ENCODE data around the gene CACNB4.

Gene CACNB4

DNA sequence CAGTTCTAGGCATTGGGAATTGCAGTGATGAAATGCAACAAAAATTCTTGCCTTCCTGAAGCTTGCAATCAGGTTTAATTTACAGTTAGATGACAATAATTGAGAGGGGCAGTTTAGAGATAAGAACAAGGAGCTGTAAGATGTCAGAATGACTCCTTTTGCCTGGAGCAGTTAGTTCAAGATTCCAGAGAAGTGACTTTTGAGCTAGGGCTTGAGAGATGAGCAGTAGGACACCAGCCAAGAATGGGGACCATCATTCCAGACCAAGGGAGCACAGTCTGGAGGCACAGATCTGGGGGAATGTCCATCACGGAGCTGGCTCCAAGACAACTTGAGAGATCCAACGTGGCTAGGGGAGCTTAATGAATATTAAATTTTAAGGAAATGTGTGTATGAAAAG, 26.8 kb downstream of the CACNB4 start:
- Histone ChIP-seq H3K4me1 (ENCODE audit: insufficient read depth, low read length, severe bottlenecking) (no peaks in the 10 kb centered on the region), H3K9me2 (ENCODE audit: low read depth, low read length) (no peaks in the 10 kb centered on the region), H3K9me3 (ENCODE audit: low read length) (no peaks in the 10 kb centered on the region), H3K27me3 (ENCODE audit: insufficient read depth, low read length) (no peaks in the 10 kb centered on the region), H3K79me2 (ENCODE audit: insufficient read depth, low read length) (no peaks in the 10 kb centered on the region), H3K4me2 (ENCODE audit: low read length) (no peak overlapping the region), H3K4me3 (ENCODE audit: low read depth, low read length, poor library complexity, severe bottlenecking) (no peak overlapping the region), H3K9ac (ENCODE audit: low read length) (no peak overlapping the region), H3K36me3 (ENCODE audit: insufficient read depth, low read length) (no peaks in the 10 kb centered on the region), H3K27ac (ENCODE audit: low read depth, low read length, poor library complexity, severe bottlenecking) (no peak overlapping the region), H4K20me1 (ENCODE audit: insufficient read depth, low read length) (no peaks in the 10 kb centered on the region), H2AFZ (ENCODE audit: low read length) (no peak overlapping the region), H3F3A (ENCODE audit: insufficient read depth, low read length) (no peaks in the 10 kb centered on the region)
- TF ChIP-seq, protein P1, sequence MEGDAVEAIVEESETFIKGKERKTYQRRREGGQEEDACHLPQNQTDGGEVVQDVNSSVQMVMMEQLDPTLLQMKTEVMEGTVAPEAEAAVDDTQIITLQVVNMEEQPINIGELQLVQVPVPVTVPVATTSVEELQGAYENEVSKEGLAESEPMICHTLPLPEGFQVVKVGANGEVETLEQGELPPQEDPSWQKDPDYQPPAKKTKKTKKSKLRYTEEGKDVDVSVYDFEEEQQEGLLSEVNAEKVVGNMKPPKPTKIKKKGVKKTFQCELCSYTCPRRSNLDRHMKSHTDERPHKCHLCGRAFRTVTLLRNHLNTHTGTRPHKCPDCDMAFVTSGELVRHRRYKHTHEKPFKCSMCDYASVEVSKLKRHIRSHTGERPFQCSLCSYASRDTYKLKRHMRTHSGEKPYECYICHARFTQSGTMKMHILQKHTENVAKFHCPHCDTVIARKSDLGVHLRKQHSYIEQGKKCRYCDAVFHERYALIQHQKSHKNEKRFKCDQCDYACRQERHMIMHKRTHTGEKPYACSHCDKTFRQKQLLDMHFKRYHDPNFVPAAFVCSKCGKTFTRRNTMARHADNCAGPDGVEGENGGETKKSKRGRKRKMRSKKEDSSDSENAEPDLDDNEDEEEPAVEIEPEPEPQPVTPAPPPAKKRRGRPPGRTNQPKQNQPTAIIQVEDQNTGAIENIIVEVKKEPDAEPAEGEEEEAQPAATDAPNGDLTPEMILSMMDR (IDR thresholded peaks at IDR 0.05; ENCODE audit: low read length) = no peak
- no peak for TF ChIP-seq EZH2 (IDR thresholded peaks at IDR 0.05; ENCODE audit: borderline replicate concordance, low read length)

DNA sequence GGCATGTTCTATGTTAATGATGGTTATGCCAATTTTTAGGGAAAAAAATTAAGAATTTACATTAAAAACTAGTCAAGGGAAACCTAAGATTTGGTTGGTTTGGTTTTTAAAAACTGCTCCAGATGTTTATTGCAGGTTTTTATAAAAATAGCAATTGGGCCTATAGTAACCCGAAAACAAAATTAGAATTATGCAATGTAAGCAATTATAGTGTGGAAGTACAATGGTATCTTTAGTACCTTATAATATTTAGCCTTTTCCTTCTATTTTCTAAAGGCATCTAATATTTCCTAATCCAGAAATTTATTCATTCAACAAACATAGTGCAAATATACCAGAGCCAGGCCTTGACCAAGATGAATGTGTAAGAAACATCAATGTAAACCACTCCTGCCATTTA, 27.3 kb downstream of the CACNB4 start:
- Histone ChIP-seq H3K9me2 (ENCODE audit: low read depth, low read length) (no peaks in the 10 kb centered on the region), H4K20me1 (ENCODE audit: insufficient read depth, low read length) (no peaks in the 10 kb centered on the region), H3K79me2 (ENCODE audit: insufficient read depth, low read length) (no peaks in the 10 kb centered on the region), H3K4me2 (ENCODE audit: low read length) (no peak overlapping the region), H3K27me3 (ENCODE audit: insufficient read depth, low read length) (no peaks in the 10 kb centered on the region), H2AFZ (ENCODE audit: low read length) (no peak overlapping the region), H3K9ac (ENCODE audit: low read length) (no peak overlapping the region), H3K4me1 (ENCODE audit: insufficient read depth, low read length, severe bottlenecking) (no peaks in the 10 kb centered on the region), H3K36me3 (ENCODE audit: insufficient read depth, low read length) (no peaks in the 10 kb centered on the region), H3K27ac (ENCODE audit: low read depth, low read length, poor library complexity, severe bottlenecking) (no peak overlapping the region), H3K4me3 (ENCODE audit: low read depth, low read length, poor library complexity, severe bottlenecking) (no peak overlapping the region), H3F3A (ENCODE audit: insufficient read depth, low read length) (no peaks in the 10 kb centered on the region), H3K9me3 (ENCODE audit: low read length) (no peaks in the 10 kb centered on the region)
- no peak for TF ChIP-seq EZH2 (IDR thresholded peaks at IDR 0.05; ENCODE audit: borderline replicate concordance, low read length)
- TF ChIP-seq, protein P1 (IDR thresholded peaks at IDR 0.05; ENCODE audit: low read length) = no peak

DNA sequence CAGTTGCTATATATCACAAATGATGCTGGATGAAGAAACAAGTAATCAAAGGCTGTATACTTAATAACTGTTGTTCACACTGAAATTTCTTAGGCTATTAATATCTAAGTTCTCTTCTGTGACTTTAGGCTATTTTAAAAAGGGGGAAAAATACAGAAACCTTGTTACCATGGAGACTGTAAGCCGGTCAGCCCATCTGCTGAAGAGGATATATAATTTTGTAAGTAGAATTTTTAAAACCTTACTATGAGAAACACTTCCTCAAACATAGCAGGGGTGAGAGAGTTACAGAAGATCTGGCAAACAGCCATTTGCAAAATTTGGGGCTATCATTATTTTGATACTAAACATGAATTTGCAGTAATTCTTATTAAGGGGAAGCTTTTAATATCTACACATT, 27.8 kb downstream of the CACNB4 start:
- no peaks in the 10 kb centered on the region for H3K4me1 ChIP-seq (ENCODE audit: insufficient read depth, low read length, severe bottlenecking)
- no peak overlapping the region for H3K27ac ChIP-seq (ENCODE audit: low read depth, low read length, poor library complexity, severe bottlenecking)
- no peaks in the 10 kb centered on the region for H3K9me3 ChIP-seq (ENCODE audit: low read length)
- H3K9ac ChIP-seq (ENCODE audit: low read length) = no peak overlapping the region
- no peaks in the 10 kb centered on the region for H3K27me3 ChIP-seq (ENCODE audit: insufficient read depth, low read length)
- no peaks in the 10 kb centered on the region for H3K79me2 ChIP-seq (ENCODE audit: insufficient read depth, low read length)
- no peak overlapping the region for H3K4me3 ChIP-seq (ENCODE audit: low read depth, low read length, poor library complexity, severe bottlenecking)
- no peaks in the 10 kb centered on the region for H3K36me3 ChIP-seq (ENCODE audit: insufficient read depth, low read length)
- no peaks in the 10 kb centered on the region for H4K20me1 ChIP-seq (ENCODE audit: insufficient read depth, low read length)
- no peak overlapping the region for H2AFZ ChIP-seq (ENCODE audit: low read length)
- no peaks in the 10 kb centered on the region for H3F3A ChIP-seq (ENCODE audit: insufficient read depth, low read length)
- H3K9me2 ChIP-seq (ENCODE audit: low read depth, low read length) = no peaks in the 10 kb centered on the region
- TF ChIP-seq EZH2 (IDR thresholded peaks at IDR 0.05; ENCODE audit: borderline replicate concordance, low read length) = no peak
- TF ChIP-seq, protein P1 (IDR thresholded peaks at IDR 0.05; ENCODE audit: low read length) = no peak
- no peak overlapping the region for H3K4me2 ChIP-seq (ENCODE audit: low read length)
